ENCODE results near the gene LBP. TPM values are rescaled to one million over a fixed set of nuclear protein-coding genes. Genes with fewer than 3 reads are reported as not detected.
"Not testable (repeated sequence)": the region's sequence is repeated elsewhere in the genome, so short reads cannot be mapped to it uniquely, and the experiment has no call there.

Gene LBP
- total RNA-seq, 2 donors from 2014 or later: 0.54 to 1.7 TPM

- DNase-seq (ENCODE audit: low spot score) (no peak), ATAC-seq (ENCODE audit: insufficient number of reproducible peaks, low FRiP score, low read depth) (no peak)
- no peaks in the 10 kb centered on the region for H3K36me3 ChIP-seq
- no peak overlapping the region for H3K4me3 ChIP-seq
- no peak overlapping the region for H3K27ac ChIP-seq
- TF ChIP-seq CTCF (IDR thresholded peaks at IDR 0.05): no peak
- no peaks in the 10 kb centered on the region for H3K27me3 ChIP-seq (replicated peaks; ENCODE audit: insufficient read depth)
- no peaks in the 10 kb centered on the region for H3K4me1 ChIP-seq (ENCODE audit: control insufficient read depth in 1 of 2, low read depth in 2 of 2)
- H3K9me3 ChIP-seq: no peaks in the 10 kb centered on the region
Measured at GRCh38 chr20:38377039-38377685, 30.9 kb downstream of the LBP start.

DNA sequence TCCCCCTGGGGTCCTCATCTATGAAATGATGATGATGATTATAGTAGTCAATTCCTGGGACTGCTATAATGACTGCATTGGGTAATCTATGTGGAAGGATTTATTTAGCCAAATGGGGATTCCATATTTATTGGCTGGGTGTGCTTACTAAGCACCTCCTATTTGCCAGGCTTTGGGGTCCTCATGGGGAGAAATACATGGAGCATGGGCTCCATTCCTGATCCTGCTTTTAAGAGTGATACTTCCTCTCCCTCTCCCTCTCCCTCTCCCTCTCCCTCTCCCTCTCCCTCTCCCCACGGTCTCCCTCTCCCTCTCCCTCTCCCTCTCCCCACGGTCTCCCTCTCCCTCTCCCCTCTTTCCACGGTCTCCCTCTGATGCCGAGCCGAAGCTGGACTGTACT is 31.6 kb downstream of the LBP start:
- not testable (repeated sequence) for H3K4me1 ChIP-seq (ENCODE audit: control insufficient read depth in 1 of 2, low read depth in 2 of 2); ATAC-seq (ENCODE audit: insufficient number of reproducible peaks, low FRiP score, low read depth); DNase-seq (ENCODE audit: low spot score); H3K27me3 ChIP-seq (replicated peaks; ENCODE audit: insufficient read depth); H3K9me3 ChIP-seq; H3K27ac ChIP-seq; H3K4me3 ChIP-seq; H3K36me3 ChIP-seq

- Histone ChIP-seq H3K27ac (no peak overlapping the region), H3K4me3 (no peak overlapping the region), H3K27me3 (replicated peaks; ENCODE audit: insufficient read depth) (no peaks in the 10 kb centered on the region), H3K4me1 (ENCODE audit: control insufficient read depth in 1 of 2, low read depth in 2 of 2) (no peaks in the 10 kb centered on the region), H3K36me3 (no peaks in the 10 kb centered on the region), H3K9me3 (no peaks in the 10 kb centered on the region)
- DNase-seq (ENCODE audit: low spot score) (no peak), ATAC-seq (ENCODE audit: insufficient number of reproducible peaks, low FRiP score, low read depth) (no peak)
- TF ChIP-seq CTCF (IDR thresholded peaks at IDR 0.05): no peak
Measured at GRCh38 chr20:38383147-38383546, 36.9 kb downstream of the LBP start.

GRCh38 chr20:38386004-38386403 is 39.7 kb downstream of the LBP start:
- no peaks in the 10 kb centered on the region for H3K4me1 ChIP-seq (ENCODE audit: control insufficient read depth in 1 of 2, low read depth in 2 of 2)
- H3K27ac ChIP-seq: no peak overlapping the region
- no peak for TF ChIP-seq CTCF (IDR thresholded peaks at IDR 0.05)
- H3K36me3 ChIP-seq: no peaks in the 10 kb centered on the region
- H3K9me3 ChIP-seq: no peaks in the 10 kb centered on the region
- DNase-seq (ENCODE audit: low spot score) (no peak), ATAC-seq (ENCODE audit: insufficient number of reproducible peaks, low FRiP score, low read depth) (no peak)
- H3K4me3 ChIP-seq: no peak overlapping the region
- no peaks in the 10 kb centered on the region for H3K27me3 ChIP-seq (replicated peaks; ENCODE audit: insufficient read depth)

DNA sequence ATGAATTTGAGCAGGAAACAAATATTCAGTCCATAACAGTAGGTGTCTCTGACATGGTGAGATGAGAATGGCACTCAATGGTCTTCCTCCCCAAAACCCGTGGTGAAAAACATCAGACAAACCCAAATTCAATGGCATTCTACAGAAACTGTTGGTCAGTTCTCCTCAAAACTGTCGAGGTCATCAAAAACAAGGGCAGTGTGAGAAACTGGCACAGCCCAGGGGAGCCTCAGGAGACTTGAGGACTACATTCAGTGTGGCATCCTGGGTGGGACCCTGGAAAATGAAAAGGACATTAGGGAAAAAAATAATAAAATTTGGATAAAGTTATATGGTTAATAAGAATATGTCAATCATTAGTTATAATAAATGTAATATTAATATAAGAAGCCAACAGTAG is 40.6 kb downstream of the LBP start:
- DNase-seq (ENCODE audit: low spot score) (no peak), ATAC-seq (ENCODE audit: insufficient number of reproducible peaks, low FRiP score, low read depth) (no peak)
- Histone ChIP-seq H3K36me3 (no peaks in the 10 kb centered on the region), H3K27me3 (replicated peaks; ENCODE audit: insufficient read depth) (no peaks in the 10 kb centered on the region), H3K4me1 (ENCODE audit: control insufficient read depth in 1 of 2, low read depth in 2 of 2) (no peaks in the 10 kb centered on the region), H3K27ac (no peak overlapping the region), H3K9me3 (no peaks in the 10 kb centered on the region), H3K4me3 (no peak overlapping the region)
- TF ChIP-seq CTCF (IDR thresholded peaks at IDR 0.05): no peak

DNA sequence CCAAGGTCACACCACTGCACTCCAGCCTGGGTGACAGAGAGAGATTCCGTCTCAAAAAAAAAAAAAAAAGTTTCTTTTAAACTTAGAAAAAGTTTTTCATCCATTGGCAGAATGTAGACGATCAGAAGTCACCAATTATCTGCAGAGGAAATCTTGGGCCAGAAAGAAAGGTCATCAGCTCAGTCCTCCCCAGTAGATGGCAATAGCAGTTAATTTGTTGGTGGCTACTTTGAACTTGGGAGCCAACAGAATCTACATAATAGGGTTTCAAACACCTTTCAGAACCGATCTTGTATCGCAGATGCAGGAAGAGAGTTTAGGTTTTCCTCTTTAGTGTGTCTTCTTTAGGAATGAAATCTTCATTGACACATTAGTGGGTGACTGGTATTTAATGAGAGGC is 41.7 kb downstream of the LBP start:
- Histone ChIP-seq H3K27me3 (replicated peaks; ENCODE audit: insufficient read depth) (no peaks in the 10 kb centered on the region), H3K9me3 (no peaks in the 10 kb centered on the region), H3K4me3 (no peak overlapping the region), H3K27ac (no peak overlapping the region), H3K36me3 (no peaks in the 10 kb centered on the region), H3K4me1 (ENCODE audit: control insufficient read depth in 1 of 2, low read depth in 2 of 2) (peaks cover 0 to 4% of the 10 kb centered on the region in 2 donors)
- TF ChIP-seq CTCF (IDR thresholded peaks at IDR 0.05): no peak
- ATAC-seq (ENCODE audit: insufficient number of reproducible peaks, low FRiP score, low read depth): no peak
- DNase-seq (ENCODE audit: low spot score): no peak
